KMS-11 (cell line): ENCODE measurements around the gene GALNT9.

Source experiments
- H2AFZ ChIP-seq: fragments of 200-600 bp; sonication (generic); 2 replicates; pipeline ENCODE4 v1.6.1; 2016; ENCODE audit warnings: antibody characterized with exemption, mixed run types, low read depth
- H3K27ac ChIP-seq: fragments of 200-600 bp; sonication (generic); 2 replicates; pipeline ENCODE4 v1.6.1; 2016; ENCODE audit warnings: mild to moderate bottlenecking, mixed run types
- H3K27me3 ChIP-seq: fragments of 200-600 bp; sonication (generic); 2 replicates; pipeline ENCODE4 v1.6.1; 2017; ENCODE audit warnings: mild to moderate bottlenecking, low read depth, mixed run types, moderate library complexity; ENCODE audit not compliant: insufficient read depth
- H3K36me3 ChIP-seq: fragments of 200-600 bp; sonication (generic); 2 replicates; pipeline ENCODE4 v1.6.1; 2017; ENCODE audit warnings: mild to moderate bottlenecking, mixed run types; ENCODE audit not compliant: insufficient read depth
- H3K4me1 ChIP-seq: fragments of 200-600 bp; sonication (generic); 2 replicates; pipeline ENCODE4 v1.6.1; 2016; ENCODE audit warnings: mild to moderate bottlenecking, low read depth, mixed run types; ENCODE audit not compliant: poor library complexity, severe bottlenecking
- H3K4me2 ChIP-seq: fragments of 200-600 bp; sonication (generic); 2 replicates; pipeline ENCODE4 v1.7.0; 2016; ENCODE audit warnings: mild to moderate bottlenecking, mixed run types
- H3K4me3 ChIP-seq: fragments of 200-600 bp; sonication (generic); IDR thresholded peaks from 2 replicates; pipeline ENCODE4 v1.6.1; 2017; ENCODE audit warnings: low read depth, low read length, mixed read lengths; ENCODE audit not compliant: insufficient read depth
- H3K79me2 ChIP-seq: fragments of 200-600 bp; sonication (generic); 2 replicates; pipeline ENCODE4 v1.6.1; 2016; ENCODE audit warnings: low read depth, mixed run types; ENCODE audit not compliant: insufficient read depth
- H3K9ac ChIP-seq: fragments of 200-600 bp; sonication (generic); 2 replicates; pipeline ENCODE4 v1.6.1; 2016; ENCODE audit warnings: mild to moderate bottlenecking, mixed run types
- H4K20me1 ChIP-seq: fragments of 200-600 bp; sonication (generic); 2 replicates; pipeline ENCODE4 v1.6.1; 2016; ENCODE audit warnings: mild to moderate bottlenecking, mixed run types; ENCODE audit not compliant: insufficient read depth
- CTCF ChIP-seq: fragments of 200-600 bp; sonication (generic); conservative IDR thresholded peaks from 2 replicates; pipeline ENCODE4 v1.6.1; 2017; ENCODE audit warnings: low read depth, mild to moderate bottlenecking, antibody characterized with exemption, low read length, moderate library complexity, mixed read lengths

GALNT9 gene

GRCh38 chr12:132362996-132363660, 33.7 kb upstream of the GALNT9 start:
- no peak overlapping the region for H3K27ac ChIP-seq
- no peaks in the 10 kb centered on the region for H3K79me2 ChIP-seq
- no peak for TF ChIP-seq CTCF
- H3K27me3 ChIP-seq: no peaks in the 10 kb centered on the region
- no peak overlapping the region for H3K4me3 ChIP-seq
- no peak overlapping the region for H3K9ac ChIP-seq
- H3K36me3 ChIP-seq: no peaks in the 10 kb centered on the region
- no peaks in the 10 kb centered on the region for H4K20me1 ChIP-seq
- H3K4me1 ChIP-seq: no peaks in the 10 kb centered on the region
- no peak overlapping the region for H3K4me2 ChIP-seq
- no peak overlapping the region for H2AFZ ChIP-seq

DNA sequence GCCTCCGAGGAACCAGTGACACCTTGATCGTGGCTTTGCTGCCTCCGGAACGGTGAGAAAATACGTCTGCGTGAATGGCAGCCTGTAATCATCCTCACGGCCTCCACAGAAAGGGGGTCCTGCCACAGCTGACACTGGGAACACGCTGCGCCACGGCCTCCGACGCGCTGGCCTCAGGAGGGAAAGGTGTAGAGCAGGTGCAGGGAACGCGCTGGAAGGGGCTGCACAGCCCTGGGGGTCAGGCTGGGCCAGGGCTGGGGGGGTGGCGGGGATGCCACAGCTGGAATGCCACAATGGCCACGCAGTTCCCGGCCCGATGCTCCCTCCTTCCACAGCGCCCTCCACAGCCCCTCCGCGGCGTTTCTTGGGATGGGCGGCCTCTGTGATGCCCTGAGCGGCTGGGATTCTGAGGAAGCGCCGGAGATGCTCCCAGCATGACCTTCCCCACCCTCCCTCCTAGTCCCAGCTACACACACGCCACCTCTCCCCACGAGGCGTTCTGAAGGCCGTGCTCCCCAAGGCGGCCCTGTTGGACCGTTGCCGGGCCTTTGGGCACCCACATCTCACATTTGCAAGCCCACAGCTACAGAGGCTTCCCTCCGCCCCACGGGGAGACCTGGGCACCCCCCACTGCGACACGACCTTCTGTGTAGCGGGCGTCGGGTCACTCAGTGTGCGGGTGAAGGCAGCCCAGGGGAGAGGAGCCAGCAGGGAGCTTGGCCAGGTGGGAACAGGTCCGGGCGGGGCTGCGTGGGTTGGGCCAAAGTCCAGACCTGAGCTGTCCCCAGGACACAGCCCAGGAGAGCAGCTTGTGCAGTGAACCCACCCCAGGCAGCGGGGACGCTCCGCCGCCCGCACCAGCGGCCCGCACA, 31.8 kb upstream of the GALNT9 start:
- Histone ChIP-seq H3K36me3 (no peaks in the 10 kb centered on the region), H3K4me3 (no peak overlapping the region), H2AFZ (no peak overlapping the region), H3K79me2 (no peaks in the 10 kb centered on the region), H4K20me1 (no peaks in the 10 kb centered on the region), H3K9ac (no peak overlapping the region), H3K4me1 (no peaks in the 10 kb centered on the region), H3K27me3 (no peaks in the 10 kb centered on the region; the same call in 1 of the 2 replicates), H3K4me2 (no peak overlapping the region), H3K27ac (no peak overlapping the region)
- TF ChIP-seq CTCF: no peak

- no peak overlapping the region for H3K4me2 ChIP-seq
- no peak overlapping the region for H2AFZ ChIP-seq
- H3K27me3 ChIP-seq: no peaks in the 10 kb centered on the region; the same call in 1 of the 2 replicates
- no peaks in the 10 kb centered on the region for H3K4me1 ChIP-seq
- TF ChIP-seq CTCF: no peak
- H4K20me1 ChIP-seq: no peaks in the 10 kb centered on the region
- no peak overlapping the region for H3K27ac ChIP-seq
- H3K4me3 ChIP-seq: no peak overlapping the region
- no peak overlapping the region for H3K9ac ChIP-seq
- H3K36me3 ChIP-seq: no peaks in the 10 kb centered on the region
- H3K79me2 ChIP-seq: no peaks in the 10 kb centered on the region
These were observed 31.0 kb upstream of the GALNT9 start for GRCh38 chr12:132360410-132360809.

DNA sequence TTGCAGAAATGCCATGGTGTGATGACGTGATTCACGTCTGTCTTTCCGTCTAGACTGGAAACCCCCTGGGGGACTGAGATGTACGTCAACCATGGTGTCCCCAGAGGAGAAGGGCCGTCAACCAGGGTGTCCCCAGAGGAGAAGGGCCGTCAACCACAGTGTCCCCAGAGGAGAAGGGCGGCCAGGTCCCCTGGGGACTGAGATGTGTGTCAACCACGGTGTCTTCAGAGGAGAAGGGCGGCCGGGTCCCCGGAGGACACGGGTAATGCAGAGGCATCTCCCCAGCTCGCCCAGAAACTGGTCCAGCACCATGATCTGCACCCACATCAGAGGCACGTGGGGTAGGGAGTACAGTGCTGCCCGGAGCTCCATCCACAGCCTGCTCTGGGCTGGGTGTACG, 30.6 kb upstream of the GALNT9 start:
- no peak overlapping the region for H3K4me2 ChIP-seq

More for the DNA sequence above, 30.6 kb upstream of the GALNT9 start:
- Histone ChIP-seq H3K4me3 (no peak overlapping the region), H3K27ac (no peak overlapping the region), H3K4me1 (no peaks in the 10 kb centered on the region), H3K27me3 (no peaks in the 10 kb centered on the region; the same call in 1 of the 2 replicates), H3K79me2 (no peaks in the 10 kb centered on the region), H4K20me1 (no peaks in the 10 kb centered on the region), H3K36me3 (no peaks in the 10 kb centered on the region), H2AFZ (no peak overlapping the region), H3K9ac (no peak overlapping the region)
- no peak for TF ChIP-seq CTCF
